Measurements from ENCODE around the gene SEMA7A. TPM values are rescaled to one million over a fixed set of nuclear protein-coding genes. Genes with fewer than 3 reads are reported as not detected.

SEMA7A gene
- total and polyA plus RNA-seq, 9 of the 15 experiments (the other 6 are each of a cell fraction or from before 2014, with no cell fraction given): 0.04 to 8.2 (median 5.4) TPM; not detected in 1

- TF ChIP-seq UBTF (IDR thresholded peaks at IDR 0.05; ENCODE audit: borderline replicate concordance in 1 of 2, low read depth in 2 of 2, low read length in 2 of 2) (no peak), SMARCA4 (IDR thresholded peaks at IDR 0.05) (no peak), RCOR1 (IDR thresholded peaks at IDR 0.05; ENCODE audit: borderline replicate concordance in 1 of 2, low read depth in 2 of 2, low read length in 2 of 2) (peak in 1 of 2 experiments; percentile 30; a peak in 1 of 4 replicates), E2F6 (IDR thresholded peaks at IDR 0.05; ENCODE audit: borderline replicate concordance in 1 of 2, extremely low read depth in 1 of 2, insufficient read depth in 1 of 2, insufficient read length in 1 of 2, low read depth in 1 of 2, low read length in 1 of 2, poor library complexity in 1 of 2, severe bottlenecking in 1 of 2) (no peak), GATAD2A (IDR thresholded peaks at IDR 0.05) (no peak), ZNF76 (CRISPR knock-in tag; IDR thresholded peaks at IDR 0.05; ENCODE audit: borderline replicate concordance) (peak; percentile 32; the same call in 1 of the 2 replicates), ZNF79 (CRISPR knock-in tag; IDR thresholded peaks at IDR 0.05; ENCODE audit: low read depth) (no peak), KDM2B (CRISPR knock-in tag; IDR thresholded peaks at IDR 0.05) (no peak), TARDBP (IDR thresholded peaks at IDR 0.05) (no peak), ZNF780A (CRISPR knock-in tag; IDR thresholded peaks at IDR 0.05) (no peak), EWSR1 (IDR thresholded peaks at IDR 0.05; ENCODE audit: borderline replicate concordance, low read depth, partially characterized antibody) (no peak), SAFB2 (IDR thresholded peaks at IDR 0.05; ENCODE audit: borderline replicate concordance, low read depth, low read length, severe bottlenecking) (no peak), SRSF1 (IDR thresholded peaks at IDR 0.05; ENCODE audit: low read depth, low read length) (no peak), THRB (CRISPR knock-in tag; conservative IDR thresholded peaks at IDR 0.05) (no peak), SMARCC2 (IDR thresholded peaks at IDR 0.05; ENCODE audit: low read depth) (no peak), ZNF561 (CRISPR knock-in tag; conservative IDR thresholded peaks at IDR 0.05) (no peak), ZNF197 (CRISPR knock-in tag; IDR thresholded peaks at IDR 0.05; ENCODE audit: low read depth) (no peak), MCM3 (IDR thresholded peaks at IDR 0.05) (no peak), NCOR1 (IDR thresholded peaks at IDR 0.05) (no peak), EP400 (IDR thresholded peaks at IDR 0.05) (no peak), NCOA4 (IDR thresholded peaks at IDR 0.05; ENCODE audit: partially characterized antibody) (no peak), STAT5B (CRISPR knock-in tag; IDR thresholded peaks at IDR 0.05) (no peak), DDX20 (tag; IDR thresholded peaks at IDR 0.05; ENCODE audit: low read depth) (no peak), MAZ (CRISPR knock-in tag; conservative IDR thresholded peaks at IDR 0.05 in 1 of 2, IDR thresholded peaks at IDR 0.05 in 1 of 2) (peak; percentile 60 to 79), ARID2 (IDR thresholded peaks at IDR 0.05) (peak; percentile 96)
These were observed 51.5 kb downstream of the SEMA7A start (continued) for GRCh38 chr15:74382004-74382816.

Data from K562 (cell line).